Activated T-helper 9 cell treated with anti-CD3 and anti-CD28 coated beads, Interleukin-2, amount 50 U/mL, for 16 hours (primary cell): ENCODE data around the gene IKZF1.

Experiments
- DNase-seq: peaks from one replicate; pipeline ENCODE4 v3.0.0-alpha.2; 2020; ENCODE audit warnings: low read depth

IKZF1 gene

GRCh38 chr7:50376056-50376820 lies 71.7 kb downstream of the IKZF1 start:
- no peak for DNase-seq

GRCh38 chr7:50377356-50377755 lies 72.8 kb downstream of the IKZF1 start:
- no peak for DNase-seq

GRCh38 chr7:50379082-50379481 lies 74.6 kb downstream of the IKZF1 start:
- DNase-seq: no peak

DNA sequence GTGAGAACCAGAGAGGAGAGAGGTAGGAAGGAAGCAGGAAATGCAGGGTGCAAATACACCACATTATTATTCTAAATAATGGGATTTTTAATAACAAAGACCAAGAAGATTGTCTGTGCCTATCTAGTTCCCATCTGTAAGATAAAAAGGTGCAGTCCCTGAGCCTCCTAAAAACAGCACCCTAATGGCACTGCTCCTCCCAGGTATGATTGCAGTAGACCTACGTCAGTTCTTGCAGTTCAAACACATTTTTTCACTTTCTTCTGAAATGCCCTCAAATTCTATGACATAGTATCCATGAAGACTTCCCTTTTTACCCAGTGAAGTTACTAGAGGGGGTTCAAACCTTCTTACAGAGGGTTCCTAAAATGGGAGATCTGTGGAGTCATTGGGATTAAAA lies 75.0 kb downstream of the IKZF1 start:
- no peak for DNase-seq

DNA sequence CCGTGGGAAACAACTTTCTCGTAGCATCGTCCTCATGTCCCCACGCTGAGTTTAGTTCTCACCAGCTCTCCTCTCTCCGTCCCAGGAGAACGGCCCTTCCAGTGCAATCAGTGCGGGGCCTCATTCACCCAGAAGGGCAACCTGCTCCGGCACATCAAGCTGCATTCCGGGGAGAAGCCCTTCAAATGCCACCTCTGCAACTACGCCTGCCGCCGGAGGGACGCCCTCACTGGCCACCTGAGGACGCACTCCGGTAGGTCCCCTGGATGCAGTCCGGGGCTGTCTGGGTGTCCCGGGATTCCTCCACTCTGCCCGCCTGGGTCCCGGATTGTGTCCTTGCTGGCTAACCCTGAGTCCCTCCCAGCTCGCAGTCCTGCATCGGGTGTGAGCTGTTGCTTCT lies 77.9 kb downstream of the IKZF1 start:
- DNase-seq: no peak

- no peak for DNase-seq
Measured at GRCh38 chr7:50387351-50387750, 82.8 kb downstream of the IKZF1 start.

DNA sequence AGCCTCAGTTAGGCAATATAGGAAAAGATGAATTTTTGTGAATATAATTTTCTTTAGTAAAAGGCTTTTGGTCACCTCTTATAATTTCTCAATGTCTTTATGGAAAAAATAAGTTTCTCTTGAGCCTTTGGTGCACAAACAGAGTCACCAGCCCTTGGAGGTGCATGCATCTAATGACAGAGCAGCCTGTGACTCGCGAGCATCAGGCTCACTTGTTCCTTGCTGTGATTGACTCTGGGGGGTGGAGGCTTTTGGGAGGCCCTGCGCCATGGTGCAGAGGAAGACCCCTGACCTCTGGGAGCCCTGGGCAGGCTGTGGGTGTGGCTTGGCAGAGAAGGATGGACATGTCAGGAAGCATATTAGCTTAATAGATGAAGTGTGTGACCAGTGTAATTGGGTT lies 85.4 kb downstream of the IKZF1 start:
- DNase-seq: no peak

DNA sequence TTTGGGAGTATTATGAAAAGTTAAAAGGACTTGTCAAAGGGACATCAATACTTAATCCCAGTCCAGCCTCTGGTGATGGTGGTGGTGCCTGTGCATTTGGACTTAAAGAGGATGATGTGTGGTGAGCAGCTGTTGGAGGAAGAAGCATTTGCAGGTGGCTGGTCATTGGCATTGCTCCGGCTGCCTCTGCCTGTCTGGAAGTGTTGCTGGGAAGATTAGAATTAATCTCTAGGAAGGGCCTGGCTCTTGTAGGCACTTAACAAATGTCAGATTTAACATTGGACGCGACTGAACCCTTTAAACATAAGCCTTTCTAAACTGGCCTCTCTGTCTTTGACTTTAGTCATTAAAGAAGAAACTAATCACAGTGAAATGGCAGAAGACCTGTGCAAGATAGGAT lies 86.9 kb downstream of the IKZF1 start:
- no peak for DNase-seq

DNA sequence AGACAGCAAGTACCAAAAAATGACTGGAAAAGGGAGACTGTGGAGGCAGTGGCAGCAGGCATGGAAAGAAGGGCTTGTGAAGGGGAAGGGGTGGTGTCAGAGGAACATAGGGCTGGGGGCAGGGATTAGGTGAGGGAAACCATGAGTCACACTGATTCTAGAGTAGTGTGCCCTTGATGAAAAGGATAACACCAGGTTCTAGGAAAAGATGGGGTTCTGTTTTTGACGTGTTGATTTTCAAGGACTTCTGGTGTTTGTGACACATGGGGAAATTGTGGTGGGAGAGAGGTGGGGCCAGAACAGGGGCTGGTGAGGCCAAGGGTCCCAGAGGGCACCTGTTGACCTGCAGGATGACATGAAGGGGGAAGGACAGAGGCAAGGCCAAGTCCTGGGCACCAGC lies 88.6 kb downstream of the IKZF1 start:
- peak; percentile 38 for DNase-seq

DNA sequence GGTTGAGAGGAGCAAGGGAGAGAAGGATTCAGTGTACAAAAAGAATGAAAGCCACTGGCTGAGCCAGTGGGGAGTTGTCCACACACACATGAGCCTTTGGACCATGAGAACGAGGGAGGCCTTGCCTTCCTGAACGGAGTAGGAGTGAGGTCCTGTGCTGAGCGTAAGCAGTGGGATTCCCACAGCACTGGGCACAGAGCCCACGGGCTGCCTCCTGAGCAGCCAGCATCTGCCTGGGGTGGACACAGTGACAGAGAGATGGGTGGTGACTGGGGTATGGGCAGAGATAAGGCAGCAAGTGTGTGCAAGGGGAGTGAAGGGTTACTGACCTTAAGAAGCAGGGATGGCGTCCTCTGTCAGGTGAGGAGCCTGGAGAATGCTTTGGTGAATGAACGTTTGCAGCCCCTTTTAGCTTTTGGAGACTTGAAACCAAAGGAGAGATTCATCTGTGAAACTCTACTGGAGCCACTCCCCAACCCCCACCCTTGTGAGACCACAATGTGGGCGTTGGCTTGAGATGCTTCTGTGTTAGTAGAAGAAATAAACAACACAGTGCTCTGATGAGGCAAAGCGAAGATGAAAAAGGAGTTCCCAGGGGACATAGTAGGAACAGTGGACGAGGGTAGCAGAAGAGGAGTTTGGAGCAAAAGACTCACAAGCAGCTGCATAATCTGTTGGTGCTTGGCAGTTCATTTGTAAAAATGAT lies 89.2 kb downstream of the IKZF1 start:
- DNase-seq: peak; percentile 37

DNA sequence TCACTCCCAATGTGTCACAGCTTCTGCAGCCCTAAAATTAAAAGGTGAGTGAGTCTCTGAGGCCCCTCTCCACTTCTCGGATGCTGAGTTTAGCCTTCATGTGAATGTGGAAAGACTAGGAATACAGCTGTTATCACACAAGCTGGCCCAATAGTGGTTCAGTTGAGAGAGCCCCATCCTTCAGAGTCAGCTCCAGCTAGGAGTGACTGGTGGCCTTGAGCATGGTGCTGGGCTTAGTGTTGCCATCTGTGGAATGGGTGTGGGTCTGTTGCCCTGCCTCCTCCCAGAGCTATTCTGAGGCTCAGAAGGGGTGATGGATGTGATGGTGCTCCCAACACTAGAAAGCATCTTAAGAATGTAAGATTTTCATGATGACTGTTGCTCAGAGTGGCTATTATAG lies 89.8 kb downstream of the IKZF1 start:
- DNase-seq: no peak

DNA sequence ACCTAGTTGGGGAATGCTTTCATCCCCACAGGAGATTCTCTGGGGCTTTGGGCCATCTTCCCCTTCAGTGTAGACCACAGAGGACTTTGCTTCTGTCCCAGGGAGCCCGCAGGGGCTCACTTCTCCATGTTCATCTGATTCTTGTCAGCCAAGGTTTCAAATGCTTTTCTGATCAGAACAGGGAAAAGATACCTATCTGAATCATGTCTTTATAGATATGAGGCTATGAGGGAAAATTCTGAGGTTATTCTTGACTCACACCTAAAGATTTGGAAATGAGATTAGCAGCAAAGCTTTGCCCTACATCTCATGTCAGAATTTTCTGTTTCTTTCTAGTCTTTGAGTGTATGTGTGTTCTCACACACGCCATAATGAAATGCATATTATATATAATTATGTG lies 92.3 kb downstream of the IKZF1 start:
- no peak for DNase-seq

GRCh38 chr7:50397320-50397970 lies 92.9 kb downstream of the IKZF1 start:
- DNase-seq: no peak

GRCh38 chr7:50397971-50398324 lies 93.4 kb downstream of the IKZF1 start:
- DNase-seq: no peak

- DNase-seq: no peak
Measured at GRCh38 chr7:50399206-50399605, 94.7 kb downstream of the IKZF1 start.

DNA sequence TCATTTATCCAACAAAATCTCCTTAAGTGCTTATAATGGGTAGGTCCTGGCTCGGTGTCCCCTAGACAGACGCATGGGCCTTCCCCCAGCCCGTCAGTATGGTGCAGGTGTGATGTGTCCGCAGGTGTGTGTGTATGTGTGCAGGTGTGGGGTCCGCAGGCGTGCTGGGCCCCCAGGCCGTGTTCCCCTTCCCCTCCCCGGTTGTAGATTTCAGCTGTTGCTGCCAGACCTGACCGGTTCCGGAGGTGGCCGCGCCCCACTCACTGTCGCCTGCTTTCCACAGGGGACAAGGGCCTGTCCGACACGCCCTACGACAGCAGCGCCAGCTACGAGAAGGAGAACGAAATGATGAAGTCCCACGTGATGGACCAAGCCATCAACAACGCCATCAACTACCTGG lies 95.1 kb downstream of the IKZF1 start:
- no peak for DNase-seq

DNA sequence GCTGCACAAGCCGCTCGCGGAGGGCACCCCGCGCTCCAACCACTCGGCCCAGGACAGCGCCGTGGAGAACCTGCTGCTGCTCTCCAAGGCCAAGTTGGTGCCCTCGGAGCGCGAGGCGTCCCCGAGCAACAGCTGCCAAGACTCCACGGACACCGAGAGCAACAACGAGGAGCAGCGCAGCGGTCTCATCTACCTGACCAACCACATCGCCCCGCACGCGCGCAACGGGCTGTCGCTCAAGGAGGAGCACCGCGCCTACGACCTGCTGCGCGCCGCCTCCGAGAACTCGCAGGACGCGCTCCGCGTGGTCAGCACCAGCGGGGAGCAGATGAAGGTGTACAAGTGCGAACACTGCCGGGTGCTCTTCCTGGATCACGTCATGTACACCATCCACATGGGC lies 95.6 kb downstream of the IKZF1 start:
- no peak for DNase-seq

DNA sequence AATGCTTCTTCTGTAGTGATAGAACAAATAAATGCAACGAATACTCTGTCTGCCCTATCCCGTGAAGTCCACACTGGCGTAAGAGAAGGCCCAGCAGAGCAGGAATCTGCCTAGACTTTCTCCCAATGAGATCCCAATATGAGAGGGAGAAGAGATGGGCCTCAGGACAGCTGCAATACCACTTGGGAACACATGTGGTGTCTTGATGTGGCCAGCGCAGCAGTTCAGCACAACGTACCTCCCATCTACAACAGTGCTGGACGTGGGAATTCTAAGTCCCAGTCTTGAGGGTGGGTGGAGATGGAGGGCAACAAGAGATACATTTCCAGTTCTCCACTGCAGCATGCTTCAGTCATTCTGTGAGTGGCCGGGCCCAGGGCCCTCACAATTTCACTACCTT lies 99.9 kb downstream of the IKZF1 start:
- DNase-seq: no peak

- no peak for DNase-seq
Measured at GRCh38 chr7:50405221-50405620, 100.7 kb downstream of the IKZF1 start.

DNA sequence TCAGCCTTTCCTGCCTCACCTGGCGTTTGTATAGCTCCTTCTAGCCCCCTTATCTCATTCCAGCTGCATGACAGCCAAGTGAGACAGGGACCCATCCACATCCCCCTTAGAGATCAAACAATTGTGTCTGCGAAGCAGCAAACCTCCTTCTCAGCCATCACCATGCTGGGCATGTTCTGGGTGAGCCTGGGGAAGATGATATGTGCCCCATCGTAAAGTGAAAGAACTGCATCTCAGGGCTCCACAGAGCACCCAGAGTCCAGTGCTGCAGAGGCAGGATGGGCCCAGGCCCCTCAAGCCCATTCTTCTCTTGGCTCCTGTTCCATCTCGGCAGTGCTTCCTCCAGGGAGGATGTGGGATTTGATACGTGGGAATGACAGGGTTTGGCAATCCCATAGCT lies 102.4 kb downstream of the IKZF1 start:
- no peak for DNase-seq

DNA sequence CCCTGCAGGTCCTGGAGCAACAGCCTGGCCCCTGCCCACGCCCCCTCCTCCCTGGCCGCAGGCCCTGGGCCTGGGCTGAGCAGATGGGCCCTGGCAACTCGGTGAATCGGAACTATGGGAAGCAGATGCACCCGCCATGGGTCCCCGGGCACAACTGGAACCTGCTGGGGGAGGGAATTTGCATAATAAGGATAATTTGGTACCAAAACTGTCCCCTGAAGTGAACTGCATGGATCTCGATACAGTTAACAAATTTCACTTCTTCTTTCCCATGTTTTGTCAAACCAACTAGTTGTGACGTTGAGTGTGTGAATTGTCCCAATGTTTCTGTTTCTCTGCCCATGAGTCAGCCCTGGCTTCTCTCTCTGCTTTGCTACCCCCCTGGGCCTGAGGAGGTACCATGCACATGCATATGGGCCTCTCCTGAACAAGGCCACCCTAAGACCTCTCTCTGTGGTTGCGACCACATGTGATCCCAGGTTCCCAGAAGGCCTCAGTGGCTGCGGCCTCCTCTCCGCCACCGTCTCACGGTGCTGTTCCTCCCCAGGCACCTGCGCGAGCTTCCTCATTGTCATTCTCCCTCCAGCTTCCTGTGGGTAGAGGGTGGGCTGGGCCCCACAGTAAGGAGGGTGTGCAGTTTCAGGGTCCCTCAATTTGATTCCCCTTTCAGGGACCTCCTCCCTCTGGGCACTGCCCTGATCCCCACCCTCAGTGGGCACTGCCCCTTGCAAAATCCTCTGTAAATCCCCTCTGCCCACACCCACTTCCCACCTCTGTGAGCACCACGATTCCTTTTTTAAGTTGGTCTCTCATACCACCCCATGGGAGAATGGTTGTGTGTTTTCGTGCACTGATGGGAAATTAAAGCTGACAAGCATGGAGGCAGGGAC lies 105.6 kb downstream of the IKZF1 start:
- no peak for DNase-seq

DNA sequence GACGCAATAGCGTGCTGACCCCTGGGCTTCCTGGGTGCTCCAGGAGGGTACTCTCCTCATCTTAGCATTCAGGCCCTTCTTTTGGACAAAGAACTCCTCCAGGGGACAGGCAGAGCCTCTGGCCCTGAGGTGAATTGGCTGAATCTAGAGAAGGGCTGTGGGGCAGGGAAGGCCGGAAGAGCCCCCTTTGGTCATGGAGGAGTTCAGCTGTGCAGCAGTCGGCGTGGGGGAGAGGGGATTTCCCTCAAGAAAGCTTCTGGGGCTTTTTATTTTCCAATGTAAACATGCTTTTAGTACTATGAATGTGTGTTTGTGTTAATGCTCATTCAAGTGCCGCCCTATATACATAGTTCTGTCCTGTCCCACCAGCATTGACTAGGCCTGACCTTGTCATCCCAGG lies 106.8 kb downstream of the IKZF1 start:
- DNase-seq: no peak
